Measurements from ENCODE around the gene CAB39L. TPM values are rescaled to one million over a fixed set of nuclear protein-coding genes. Genes with fewer than 3 reads are reported as not detected.

The CAB39L gene
- total RNA-seq, 1 experiment from 2014 or later = 6.6 TPM

- ATAC-seq (no peak), DNase-seq (ENCODE audit: low read depth, low spot score) (no peak)
- ChIA-PET CTCF (no interaction called here), POLR2A (no interaction called here)
- TF ChIP-seq TCF7L2 (IDR thresholded peaks at IDR 0.05; ENCODE audit: low read depth, low read length) (no peak), POLR2AphosphoS5 (IDR thresholded peaks at IDR 0.05; ENCODE audit: low read depth, low read length) (no peak), REST (IDR thresholded peaks at IDR 0.05; ENCODE audit: insufficient read depth in 1 of 2, low read depth in 2 of 2, low read length in 1 of 2) (no peak), SIN3A (IDR thresholded peaks at IDR 0.05; ENCODE audit: borderline replicate concordance, insufficient read depth, low read depth, low read length) (no peak)
- TF ChIP-seq, protein P1, sequence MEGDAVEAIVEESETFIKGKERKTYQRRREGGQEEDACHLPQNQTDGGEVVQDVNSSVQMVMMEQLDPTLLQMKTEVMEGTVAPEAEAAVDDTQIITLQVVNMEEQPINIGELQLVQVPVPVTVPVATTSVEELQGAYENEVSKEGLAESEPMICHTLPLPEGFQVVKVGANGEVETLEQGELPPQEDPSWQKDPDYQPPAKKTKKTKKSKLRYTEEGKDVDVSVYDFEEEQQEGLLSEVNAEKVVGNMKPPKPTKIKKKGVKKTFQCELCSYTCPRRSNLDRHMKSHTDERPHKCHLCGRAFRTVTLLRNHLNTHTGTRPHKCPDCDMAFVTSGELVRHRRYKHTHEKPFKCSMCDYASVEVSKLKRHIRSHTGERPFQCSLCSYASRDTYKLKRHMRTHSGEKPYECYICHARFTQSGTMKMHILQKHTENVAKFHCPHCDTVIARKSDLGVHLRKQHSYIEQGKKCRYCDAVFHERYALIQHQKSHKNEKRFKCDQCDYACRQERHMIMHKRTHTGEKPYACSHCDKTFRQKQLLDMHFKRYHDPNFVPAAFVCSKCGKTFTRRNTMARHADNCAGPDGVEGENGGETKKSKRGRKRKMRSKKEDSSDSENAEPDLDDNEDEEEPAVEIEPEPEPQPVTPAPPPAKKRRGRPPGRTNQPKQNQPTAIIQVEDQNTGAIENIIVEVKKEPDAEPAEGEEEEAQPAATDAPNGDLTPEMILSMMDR (IDR thresholded peaks at IDR 0.05) = no peak
- intact Hi-C loops (cut with micrococcal nuclease; ENCODE audit: unreplicated experiment) (loop anchor here (10.0 kb wide), 1 partner anchor 156 kb away; no protein-coding TSS in a partner anchor), in situ Hi-C loops (cut with HindIII; ENCODE audit: low pct_unique_long_range_greater_than_20kb, low sequenced_read_pairs) (no loop called here)
- Histone ChIP-seq H3K36me3 (ENCODE audit: control insufficient read depth, insufficient read depth, low read length) (peaks cover 4% of the 10 kb centered on the region), H3K9me3 (ENCODE audit: control insufficient read depth, insufficient read depth, low read depth, low read length) (no peaks in the 10 kb centered on the region), H3K27me3 (ENCODE audit: control insufficient read depth, insufficient read depth, low read length) (no peaks in the 10 kb centered on the region), H3K27ac (ENCODE audit: low read length) (no peak overlapping the region; the same call in 1 of the 2 replicates), H3K4me3 (ENCODE audit: low read depth in 2 of 2, low read length in 2 of 2) (no peak overlapping the region), H3K4me1 (ENCODE audit: control insufficient read depth, insufficient read depth, low read length) (peaks cover 13% of the 10 kb centered on the region; the same call in 1 of the 2 replicates)
- no TSS peak for BruUV-seq (replicated peaks)
These were observed 4.9 kb upstream of the CAB39L start for GRCh38 chr13:49448753-49449152.

GRCh38 chr13:49446473-49446872, 2.6 kb upstream of the CAB39L start:
- TF ChIP-seq, protein P1 (IDR thresholded peaks at IDR 0.05) = no peak
- TF ChIP-seq REST (IDR thresholded peaks at IDR 0.05; ENCODE audit: insufficient read depth in 1 of 2, low read depth in 2 of 2, low read length in 1 of 2) (no peak), TCF7L2 (IDR thresholded peaks at IDR 0.05; ENCODE audit: low read depth, low read length) (no peak), POLR2AphosphoS5 (IDR thresholded peaks at IDR 0.05; ENCODE audit: low read depth, low read length) (no peak), SIN3A (IDR thresholded peaks at IDR 0.05; ENCODE audit: borderline replicate concordance, insufficient read depth, low read depth, low read length) (no peak)

More at GRCh38 chr13:49446473-49446872, 2.6 kb upstream of the CAB39L start:
- Histone ChIP-seq H3K4me1 (ENCODE audit: control insufficient read depth, insufficient read depth, low read length) (peaks cover 13% of the 10 kb centered on the region; the same call in 1 of the 2 replicates), H3K36me3 (ENCODE audit: control insufficient read depth, insufficient read depth, low read length) (peaks cover 4% of the 10 kb centered on the region), H3K27ac (ENCODE audit: low read length) (peak overlapping the region; percentile 94; the same call in 1 of the 2 replicates), H3K9me3 (ENCODE audit: control insufficient read depth, insufficient read depth, low read depth, low read length) (no peaks in the 10 kb centered on the region), H3K4me3 (ENCODE audit: low read depth in 2 of 2, low read length in 2 of 2) (peak overlapping the region; percentile 83 to 84), H3K27me3 (ENCODE audit: control insufficient read depth, insufficient read depth, low read length) (no peaks in the 10 kb centered on the region)
- CTCF ChIA-PET = no interaction called here
- in situ Hi-C loops (cut with HindIII; ENCODE audit: low pct_unique_long_range_greater_than_20kb, low sequenced_read_pairs) (no loop called here), intact Hi-C loops (cut with micrococcal nuclease; ENCODE audit: unreplicated experiment) (loop anchor here (10.0 kb wide), 1 partner anchor 158 kb away; no protein-coding TSS in a partner anchor)
- POLR2A ChIA-PET = no interaction called here
- BruUV-seq (replicated peaks) = no TSS peak
- DNase-seq (ENCODE audit: low read depth, low spot score) = no peak
- no peak for ATAC-seq

Data from Panc1 (cell line).